Fibroblast of mammary gland (primary cell): ENCODE measurements around the gene ACE.

ENCODE experiments used
- DNase-seq: peaks from one replicate; pipeline ENCODE4 v3.0.0-alpha.2; 2010; ENCODE audit warnings: low read depth
- H3K4me3 ChIP-seq: 2 replicates; pipeline ENCODE4 v1.5.1; 2011; ENCODE audit warnings: low read depth, mild to moderate bottlenecking, low read length, moderate library complexity; ENCODE audit not compliant: control insufficient read depth
- TF ChIP-seq, protein P1 (sequence below): conservative IDR thresholded peaks from 2 replicates; pipeline ENCODE4 v1.5.1; 2011; ENCODE audit warnings: low read depth, low read length, inconsistent platforms; ENCODE audit not compliant: control insufficient read depth, insufficient read depth

ACE gene

DNA sequence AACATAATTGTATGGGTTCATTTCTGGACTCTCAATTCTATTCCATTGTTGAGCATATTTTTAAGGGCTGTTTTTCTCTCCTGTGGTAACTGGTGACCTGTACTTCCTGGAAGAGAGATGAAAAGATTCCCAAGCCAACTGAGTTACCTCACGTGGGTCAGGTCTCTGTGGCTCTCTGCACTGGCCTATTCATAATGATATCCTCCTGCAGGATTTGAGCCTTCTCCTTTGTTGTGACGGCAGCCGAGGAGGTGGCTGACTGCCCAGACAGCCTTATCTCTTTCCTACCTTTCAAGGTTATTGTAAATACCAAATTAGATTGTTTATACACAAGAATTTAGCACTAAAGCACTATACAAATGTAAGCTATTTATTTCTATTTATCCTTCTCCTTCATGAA lies 2.7 kb upstream of the ACE start:
- DNase-seq: no peak
- TF ChIP-seq, protein P1, sequence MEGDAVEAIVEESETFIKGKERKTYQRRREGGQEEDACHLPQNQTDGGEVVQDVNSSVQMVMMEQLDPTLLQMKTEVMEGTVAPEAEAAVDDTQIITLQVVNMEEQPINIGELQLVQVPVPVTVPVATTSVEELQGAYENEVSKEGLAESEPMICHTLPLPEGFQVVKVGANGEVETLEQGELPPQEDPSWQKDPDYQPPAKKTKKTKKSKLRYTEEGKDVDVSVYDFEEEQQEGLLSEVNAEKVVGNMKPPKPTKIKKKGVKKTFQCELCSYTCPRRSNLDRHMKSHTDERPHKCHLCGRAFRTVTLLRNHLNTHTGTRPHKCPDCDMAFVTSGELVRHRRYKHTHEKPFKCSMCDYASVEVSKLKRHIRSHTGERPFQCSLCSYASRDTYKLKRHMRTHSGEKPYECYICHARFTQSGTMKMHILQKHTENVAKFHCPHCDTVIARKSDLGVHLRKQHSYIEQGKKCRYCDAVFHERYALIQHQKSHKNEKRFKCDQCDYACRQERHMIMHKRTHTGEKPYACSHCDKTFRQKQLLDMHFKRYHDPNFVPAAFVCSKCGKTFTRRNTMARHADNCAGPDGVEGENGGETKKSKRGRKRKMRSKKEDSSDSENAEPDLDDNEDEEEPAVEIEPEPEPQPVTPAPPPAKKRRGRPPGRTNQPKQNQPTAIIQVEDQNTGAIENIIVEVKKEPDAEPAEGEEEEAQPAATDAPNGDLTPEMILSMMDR: no peak
- H3K4me3 ChIP-seq: no peak overlapping the region

DNA sequence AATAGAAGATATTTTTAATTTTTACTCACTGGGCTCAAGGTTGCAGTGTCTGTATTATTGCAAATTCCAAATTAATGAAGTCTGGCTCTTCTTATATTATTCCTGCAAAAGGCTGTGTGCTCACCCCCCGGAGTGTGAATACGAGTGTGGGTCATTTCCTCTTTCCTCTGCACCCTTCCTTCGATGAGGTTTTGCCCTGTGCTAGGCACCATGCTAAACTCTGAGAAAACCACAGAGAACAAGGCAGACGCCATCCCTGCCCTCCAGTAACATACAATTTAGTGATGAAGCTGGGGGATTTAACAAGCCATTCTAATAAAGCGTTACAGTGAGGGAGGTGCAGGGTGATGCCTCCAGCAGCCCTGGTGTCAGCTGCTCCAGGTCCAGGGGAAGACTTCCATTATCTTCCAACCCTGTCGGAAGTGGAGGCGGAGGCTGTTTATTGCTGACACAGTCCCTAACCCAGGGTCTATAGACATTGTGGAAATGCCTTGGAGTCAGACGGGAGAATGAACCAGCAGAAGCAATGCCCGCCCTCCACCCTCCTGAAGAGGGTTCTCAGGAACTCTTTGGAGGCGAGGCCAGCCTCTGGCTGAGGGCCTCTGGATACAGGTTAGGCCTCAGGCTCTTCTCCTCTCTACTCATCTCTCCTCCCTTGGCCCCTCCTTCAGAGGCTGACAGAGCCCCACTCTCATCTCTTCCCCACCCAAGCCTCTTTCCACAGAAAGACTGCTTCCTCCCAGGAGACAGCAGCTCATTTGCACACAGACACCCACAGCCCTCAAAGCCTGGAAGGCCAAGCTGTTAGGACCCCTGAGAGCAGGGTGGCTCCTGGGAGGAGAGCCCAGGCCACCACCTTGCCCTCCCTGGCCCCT lies 2.0 kb upstream of the ACE start:
- TF ChIP-seq, protein P1: no peak
- DNase-seq: no peak
- no peak overlapping the region for H3K4me3 ChIP-seq

DNA sequence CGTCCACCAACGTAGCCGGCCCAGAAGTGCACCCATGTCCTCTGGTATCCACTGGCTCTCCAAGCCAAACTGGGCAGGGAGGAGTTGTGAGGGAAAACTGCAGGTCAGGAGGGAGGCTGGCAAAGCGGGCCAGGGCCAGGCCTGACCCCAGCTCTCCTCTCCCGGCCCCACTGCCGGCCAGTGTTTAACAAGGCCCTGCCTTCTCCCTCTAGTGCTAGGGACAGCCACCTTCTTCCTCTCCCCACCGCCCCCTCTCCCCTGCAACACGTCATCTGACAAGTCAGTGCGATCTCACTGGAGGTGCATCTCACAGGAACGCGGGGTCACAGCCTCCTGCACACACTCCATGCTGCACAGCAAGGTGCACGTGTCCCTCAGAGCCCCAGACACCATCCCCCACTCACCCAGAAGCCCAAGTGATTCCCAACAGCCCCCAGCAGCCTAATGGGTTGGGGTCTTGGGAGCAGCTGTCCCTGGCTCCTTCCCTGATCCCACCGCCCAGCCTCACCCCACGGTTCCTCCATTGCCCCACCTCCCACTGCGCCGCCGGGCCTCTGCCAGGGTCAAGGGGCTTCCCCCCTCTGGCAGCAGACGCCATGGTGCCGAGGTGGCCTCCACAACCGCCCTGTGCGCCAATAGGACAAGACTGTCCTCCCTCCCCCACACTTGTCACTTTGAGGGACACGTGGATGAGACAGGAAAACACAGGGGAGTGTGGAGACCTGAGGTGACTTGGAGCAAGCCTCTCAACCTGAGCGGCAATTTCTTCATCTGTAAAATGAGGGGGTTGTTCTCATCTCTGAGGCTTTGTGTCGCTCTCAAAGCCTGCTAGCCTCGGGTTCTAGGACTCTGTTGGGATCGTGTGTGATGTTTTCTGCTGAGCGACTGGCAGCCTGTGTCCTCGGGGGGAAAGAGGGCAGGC lies 1.1 kb upstream of the ACE start:
- TF ChIP-seq, protein P1: no peak
- no peak for DNase-seq
- H3K4me3 ChIP-seq: no peak overlapping the region

DNA sequence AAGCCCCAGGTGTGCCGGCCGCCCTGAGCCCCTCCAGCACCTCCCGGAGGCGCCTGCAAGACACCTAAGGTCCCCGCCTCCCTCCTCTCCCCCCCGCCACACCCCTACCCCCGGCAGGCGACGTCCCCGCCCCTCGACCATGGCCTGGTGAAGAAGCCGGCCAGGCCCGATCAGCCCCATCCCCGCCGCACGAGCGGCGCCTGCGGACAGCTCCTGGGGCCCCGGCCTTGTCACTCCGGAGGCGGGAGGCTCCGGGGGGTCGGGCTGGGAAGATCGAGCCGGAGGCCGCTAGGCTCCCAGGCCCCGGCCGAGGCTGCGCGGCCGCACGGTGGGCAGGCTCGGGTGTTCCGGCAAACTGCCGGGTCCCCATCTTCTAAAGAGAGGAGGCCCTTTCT lies 405 bp upstream of the ACE start:
- peak overlapping the region; percentile 17 for H3K4me3 ChIP-seq
- TF ChIP-seq, protein P1: no peak
- no peak for DNase-seq

DNA sequence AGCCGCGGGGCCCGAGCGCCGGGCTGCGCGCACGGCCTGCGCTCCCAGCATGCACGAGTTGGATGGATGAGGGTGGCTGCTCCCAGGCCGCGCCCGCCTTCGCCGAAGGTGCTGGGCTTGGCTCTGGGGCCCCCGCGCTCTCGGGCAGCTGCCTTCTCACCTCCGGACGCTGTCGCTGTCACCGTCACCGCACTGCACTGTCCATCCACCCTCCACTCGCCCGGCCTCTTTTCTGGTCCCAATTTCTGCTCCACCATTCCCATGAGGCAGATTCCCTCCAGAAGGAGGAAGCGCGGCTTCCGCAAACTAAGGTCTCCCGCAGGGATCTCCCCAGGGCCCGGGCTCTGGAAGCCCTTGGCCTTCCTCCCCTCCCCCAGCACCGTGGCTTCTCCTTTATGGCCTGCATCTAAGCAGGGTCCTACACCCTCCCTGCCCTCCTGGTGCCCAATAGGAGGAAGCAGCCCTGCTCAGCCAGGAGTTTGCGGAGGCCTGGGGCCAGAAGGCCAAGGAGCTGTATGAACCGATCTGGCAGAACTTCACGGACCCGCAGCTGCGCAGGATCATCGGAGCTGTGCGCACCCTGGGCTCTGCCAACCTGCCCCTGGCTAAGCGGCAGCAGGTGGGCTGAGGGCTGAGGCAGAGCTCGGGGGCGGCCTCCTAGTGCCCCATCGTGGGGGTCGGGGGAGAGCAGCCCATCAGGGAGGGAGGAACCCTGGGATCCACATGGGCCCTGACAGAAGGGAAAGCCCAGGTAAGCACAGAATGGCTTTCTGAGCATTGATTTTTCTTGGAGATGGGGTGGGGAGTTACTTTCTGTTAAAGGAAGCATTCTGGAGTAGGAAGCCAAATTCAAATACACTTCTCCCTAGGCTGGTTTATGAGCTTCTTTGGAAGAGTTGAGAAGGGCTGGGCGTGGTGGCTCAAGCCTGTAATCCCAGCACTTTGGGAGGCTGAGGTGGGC lies 899 bp downstream of the ACE start:
- DNase-seq: no peak
- H3K4me3 ChIP-seq: peak overlapping the region; percentile 47

More for the DNA sequence above, 899 bp downstream of the ACE start:
- TF ChIP-seq, protein P1: no peak
